Measurements from ENCODE around the gene SDK1.

GRCh38 chr7:4151524-4151923, 850.5 kb downstream of the SDK1 start:
- TF ChIP-seq CTCF (IDR thresholded peaks at IDR 0.05; ENCODE audit: extremely low read depth in 1 of 2, insufficient read depth in 1 of 2, low read depth in 1 of 2, low read length in 2 of 2), result no peak
- no peak for TF ChIP-seq POLR2AphosphoS5 (IDR thresholded peaks at IDR 0.05; ENCODE audit: insufficient read depth, low read depth, low read length)
- no peak for TF ChIP-seq EZH2 (IDR thresholded peaks at IDR 0.05; ENCODE audit: borderline replicate concordance, low read depth, low read length, severe bottlenecking)
- no peak for TF ChIP-seq POLR2A (IDR thresholded peaks at IDR 0.05; ENCODE audit: low read depth, low read length)
- TF ChIP-seq MAX (IDR thresholded peaks at IDR 0.05; ENCODE audit: insufficient read depth, insufficient read length), result no peak

Data from endothelial cell of umbilical vein (primary cell).